ENCODE results near the gene PARP6. TPM values are rescaled to one million over a fixed set of nuclear protein-coding genes. Genes with fewer than 3 reads are reported as not detected.
A peak's percentile ranks its signal among the peaks of the same experiment; 100 is the strongest.

The PARP6 gene
- total RNA-seq, 1 experiment from 2014 or later: 41.9 TPM

- TF ChIP-seq ZNF281 (CRISPR knock-in tag; IDR thresholded peaks at IDR 0.05): no peak
Observed at GRCh38 chr15:72239652-72240051, 32.7 kb downstream of the PARP6 start (continued).

DNA sequence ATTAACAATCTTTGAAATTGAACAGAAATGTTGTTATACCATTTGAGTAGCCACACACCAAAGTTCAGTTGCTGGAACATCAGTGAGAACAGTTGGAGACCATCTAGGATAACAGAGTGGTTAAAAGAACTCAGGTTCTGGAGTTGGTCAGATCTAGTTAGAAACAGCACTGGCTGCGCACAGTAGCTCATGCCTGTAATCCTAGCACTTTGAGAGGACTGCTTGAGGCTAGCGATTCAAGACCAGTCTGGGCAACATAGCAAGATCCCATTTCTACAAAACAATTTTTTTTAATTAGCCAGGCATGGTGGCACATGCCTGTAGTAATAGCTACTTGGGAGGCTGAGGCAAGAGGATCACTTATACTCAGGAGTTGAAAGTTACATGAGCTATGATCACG lies 33.8 kb downstream of the PARP6 start:
- H3K9me3 Mint-ChIP-seq: no peaks in the 10 kb centered on the region
- H3K4me1 Mint-ChIP-seq: peaks cover 34% of the 10 kb centered on the region
- peak; percentile 68 for TF ChIP-seq ZNF121 (CRISPR knock-in tag; IDR thresholded peaks at IDR 0.05)
- TF ChIP-seq, protein P1, sequence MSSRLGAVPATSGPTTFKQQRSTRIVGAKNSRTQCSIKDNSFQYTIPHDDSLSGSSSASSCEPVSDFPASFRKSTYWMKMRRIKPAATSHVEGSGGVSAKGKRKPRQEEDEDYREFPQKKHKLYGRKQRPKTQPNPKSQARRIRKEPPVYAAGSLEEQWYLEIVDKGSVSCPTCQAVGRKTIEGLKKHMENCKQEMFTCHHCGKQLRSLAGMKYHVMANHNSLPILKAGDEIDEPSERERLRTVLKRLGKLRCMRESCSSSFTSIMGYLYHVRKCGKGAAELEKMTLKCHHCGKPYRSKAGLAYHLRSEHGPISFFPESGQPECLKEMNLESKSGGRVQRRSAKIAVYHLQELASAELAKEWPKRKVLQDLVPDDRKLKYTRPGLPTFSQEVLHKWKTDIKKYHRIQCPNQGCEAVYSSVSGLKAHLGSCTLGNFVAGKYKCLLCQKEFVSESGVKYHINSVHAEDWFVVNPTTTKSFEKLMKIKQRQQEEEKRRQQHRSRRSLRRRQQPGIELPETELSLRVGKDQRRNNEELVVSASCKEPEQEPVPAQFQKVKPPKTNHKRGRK (CRISPR knock-in tag; IDR thresholded peaks at IDR 0.05; ENCODE audit: borderline replicate concordance): no peak
- ChIA-PET POLR2A (no interaction called here), CTCF (interaction anchor here (1.2 to 3.5 kb wide), 2 partner anchors 12 kb away, joined by 5 to 15 read pairs; no protein-coding TSS in a partner anchor)
- no peak for DNase-seq (ENCODE audit: low spot score)
- peaks cover 31% of the 10 kb centered on the region for H3K36me3 Mint-ChIP-seq
- peaks cover 100% of the 10 kb centered on the region for H3K27me3 Mint-ChIP-seq (ENCODE audit: low read depth)
- ATAC-seq: no peak
- H3K27ac Mint-ChIP-seq: no peak overlapping the region
- no peak overlapping the region for H3K4me3 Mint-ChIP-seq

DNA sequence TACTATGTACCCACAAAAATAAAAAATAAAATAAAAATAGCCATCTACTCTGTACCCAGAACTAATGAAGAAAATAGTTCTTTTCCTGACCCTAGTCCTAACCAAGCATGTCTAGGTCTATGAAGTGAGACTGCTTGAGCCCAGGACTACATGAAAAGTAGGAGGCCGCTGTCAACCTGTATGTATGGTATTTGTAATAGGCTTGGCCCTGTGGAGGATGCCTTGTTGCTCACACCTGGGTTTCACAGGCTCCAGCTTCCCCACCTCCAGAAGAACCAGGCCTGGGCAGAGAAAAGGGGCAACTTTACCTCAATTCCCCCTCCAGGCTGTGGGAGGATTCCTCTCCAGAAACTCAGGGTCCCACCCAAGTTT lies 34.5 kb downstream of the PARP6 start:
- DNase-seq (ENCODE audit: low spot score) (no peak), ATAC-seq (no peak; the same call in 1 of the 2 replicates)
- no peaks in the 10 kb centered on the region for H3K9me3 Mint-ChIP-seq
- peaks cover 28% of the 10 kb centered on the region for H3K4me1 Mint-ChIP-seq
- peaks cover 29% of the 10 kb centered on the region for H3K36me3 Mint-ChIP-seq
- H3K27ac Mint-ChIP-seq: no peak overlapping the region
- ChIA-PET CTCF (interaction anchor here (1.0 to 3.5 kb wide), 2 partner anchors 11 to 38 kb away, joined by 3 to 15 read pairs; no protein-coding TSS in a partner anchor), POLR2A (no interaction called here)
- no peak overlapping the region for H3K4me3 Mint-ChIP-seq
- peaks cover 100% of the 10 kb centered on the region for H3K27me3 Mint-ChIP-seq (ENCODE audit: low read depth)
- no peak for TF ChIP-seq TP53 (CRISPR knock-in tag; IDR thresholded peaks at IDR 0.05)
- TF ChIP-seq NR3C1 (CRISPR knock-in tag; conservative IDR thresholded peaks at IDR 0.05; ENCODE audit: low read depth): no peak
- no peak for TF ChIP-seq GABPB1 (CRISPR knock-in tag; IDR thresholded peaks at IDR 0.05)
- no peak for TF ChIP-seq MYBL2 (CRISPR knock-in tag; IDR thresholded peaks at IDR 0.05)
- TF ChIP-seq JAZF1 (CRISPR knock-in tag; IDR thresholded peaks at IDR 0.05): no peak
- TF ChIP-seq USF1 (CRISPR knock-in tag; IDR thresholded peaks at IDR 0.05): no peak
- no peak for TF ChIP-seq RELA (CRISPR knock-in tag; IDR thresholded peaks at IDR 0.05; ENCODE audit: borderline replicate concordance)
- no peak for TF ChIP-seq CDX4 (CRISPR knock-in tag; IDR thresholded peaks at IDR 0.05; ENCODE audit: borderline replicate concordance)
- TF ChIP-seq, protein P2, sequence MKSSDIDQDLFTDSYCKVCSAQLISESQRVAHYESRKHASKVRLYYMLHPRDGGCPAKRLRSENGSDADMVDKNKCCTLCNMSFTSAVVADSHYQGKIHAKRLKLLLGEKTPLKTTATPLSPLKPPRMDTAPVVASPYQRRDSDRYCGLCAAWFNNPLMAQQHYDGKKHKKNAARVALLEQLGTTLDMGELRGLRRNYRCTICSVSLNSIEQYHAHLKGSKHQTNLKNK (CRISPR knock-in tag; IDR thresholded peaks at IDR 0.05): no peak
- no peak for TF ChIP-seq FOXK1 (CRISPR knock-in tag; IDR thresholded peaks at IDR 0.05)
- TF ChIP-seq, protein P3, sequence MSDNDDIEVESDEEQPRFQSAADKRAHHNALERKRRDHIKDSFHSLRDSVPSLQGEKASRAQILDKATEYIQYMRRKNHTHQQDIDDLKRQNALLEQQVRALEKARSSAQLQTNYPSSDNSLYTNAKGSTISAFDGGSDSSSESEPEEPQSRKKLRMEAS (CRISPR knock-in tag; IDR thresholded peaks at IDR 0.05): no peak
- no peak for TF ChIP-seq ZNF263 (CRISPR knock-in tag; IDR thresholded peaks at IDR 0.05; ENCODE audit: low read depth)
- no peak for TF ChIP-seq E2F1 (CRISPR knock-in tag; IDR thresholded peaks at IDR 0.05)
- TF ChIP-seq TCF7 (CRISPR knock-in tag; IDR thresholded peaks at IDR 0.05; ENCODE audit: low read depth): no peak
- no peak for TF ChIP-seq AFF4 (CRISPR knock-in tag; IDR thresholded peaks at IDR 0.05; ENCODE audit: borderline replicate concordance)
